Epithelial cell of esophagus (primary cell): Measurements from ENCODE around the gene R3HDM4.

Source experiments
- DNase-seq: peaks from one replicate; pipeline ENCODE4 v3.0.0; 2010; ENCODE audit warnings: low read depth
- H3K4me3 ChIP-seq: 2 replicates; pipeline ENCODE4 v1.5.1; 2011; ENCODE audit warnings: mild to moderate bottlenecking, low read length, control low read depth
- CTCF ChIP-seq: IDR thresholded peaks from 2 replicates; pipeline ENCODE4 v1.5.1; 2011; ENCODE audit warnings: low read depth, mild to moderate bottlenecking, low read length, control low read depth, inconsistent platforms; ENCODE audit not compliant: insufficient read depth; ENCODE audit errors: missing control alignments

The R3HDM4 gene

DNA sequence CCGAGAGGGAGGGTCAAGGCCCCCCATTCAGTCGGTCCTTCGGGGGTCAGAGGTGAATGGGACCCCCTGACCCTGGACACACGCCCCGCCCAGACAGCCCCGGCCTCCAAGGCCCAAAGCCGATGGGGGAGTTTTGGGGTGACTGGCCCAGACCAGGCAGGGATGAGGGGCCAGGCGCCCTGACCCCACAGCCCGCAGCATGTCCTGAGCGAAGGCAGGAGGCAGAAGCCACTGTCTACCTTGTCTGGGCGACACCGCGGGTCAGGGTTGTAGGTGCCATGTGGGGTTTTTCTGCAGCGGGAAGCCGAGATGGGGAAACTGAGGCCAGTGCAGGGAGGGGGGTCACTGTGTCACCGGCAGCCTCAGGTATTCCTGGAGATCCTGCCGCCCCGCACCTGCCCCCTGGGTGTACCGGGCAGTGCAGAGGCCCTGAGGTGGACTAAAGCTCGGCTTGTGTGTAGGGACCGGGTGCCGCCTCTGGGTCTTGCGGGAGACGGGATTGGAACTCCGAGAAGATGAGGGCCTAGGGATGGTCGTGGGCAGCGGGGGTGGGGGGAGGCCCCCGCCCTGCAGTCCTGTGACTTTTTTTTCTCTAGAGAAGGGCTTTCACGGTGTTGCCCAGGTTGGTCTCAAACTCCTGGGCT lies 21.3 kb upstream of the R3HDM4 start:
- H3K4me3 ChIP-seq: no peak overlapping the region
- no peak for TF ChIP-seq CTCF
- DNase-seq: no peak

GRCh38 chr19:933553-933882 lies 20.5 kb upstream of the R3HDM4 start:
- DNase-seq: no peak
- H3K4me3 ChIP-seq: no peak overlapping the region
- no peak for TF ChIP-seq CTCF

DNA sequence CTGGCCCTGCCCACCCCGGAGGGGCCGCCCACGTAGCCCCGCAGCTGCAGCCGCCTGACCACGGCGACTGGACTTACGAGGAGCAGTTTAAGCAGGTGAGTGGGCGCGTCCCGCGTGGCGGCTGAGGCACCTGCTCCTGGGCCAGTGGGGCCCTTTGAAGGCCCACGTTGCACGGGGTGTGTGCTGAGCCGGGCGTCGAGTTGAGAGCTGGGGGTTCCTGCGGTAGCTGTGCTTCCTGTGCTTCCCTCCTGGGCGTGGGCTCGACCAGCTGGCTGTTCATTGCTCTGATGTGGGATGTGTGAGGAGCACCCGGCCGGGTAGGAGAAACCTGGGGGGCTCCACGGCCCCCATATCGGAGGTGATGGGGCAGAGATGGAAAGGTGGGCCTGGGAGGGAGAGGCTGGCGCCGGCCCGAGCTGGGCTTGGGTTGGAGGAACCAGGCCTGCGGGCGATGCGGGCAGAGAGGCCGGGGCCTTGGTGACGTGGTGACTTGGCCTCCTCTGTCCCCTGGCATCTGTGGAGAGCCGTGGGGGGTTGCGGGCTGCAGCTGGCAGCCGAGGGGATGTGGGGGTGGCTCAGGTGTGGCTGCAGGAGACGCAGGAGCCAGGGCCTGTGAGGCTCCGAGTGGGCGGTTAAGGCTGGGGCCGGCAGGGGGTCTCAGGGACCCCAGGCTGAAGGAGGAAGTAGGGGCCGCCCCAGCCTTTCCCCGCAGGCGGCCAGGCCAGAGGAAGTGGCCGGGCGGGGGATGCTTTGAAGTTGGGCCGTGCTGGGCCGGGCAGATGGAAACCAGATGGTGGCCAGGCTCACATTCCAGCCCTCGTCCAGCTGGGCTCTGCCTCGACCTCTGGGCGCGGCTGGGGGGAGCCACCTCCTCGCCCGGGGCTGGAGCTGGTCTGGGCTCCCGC lies 19.9 kb upstream of the R3HDM4 start:
- DNase-seq: peak; percentile 48
- no peak overlapping the region for H3K4me3 ChIP-seq
- no peak for TF ChIP-seq CTCF

GRCh38 chr19:931860-932647 lies 19.0 kb upstream of the R3HDM4 start:
- no peak overlapping the region for H3K4me3 ChIP-seq
- DNase-seq: no peak
- TF ChIP-seq CTCF: no peak

- DNase-seq: no peak
- no peak overlapping the region for H3K4me3 ChIP-seq
- no peak for TF ChIP-seq CTCF
Measured at GRCh38 chr19:929891-930258, 16.9 kb upstream of the R3HDM4 start.

- TF ChIP-seq CTCF: no peak
- DNase-seq: no peak
- no peak overlapping the region for H3K4me3 ChIP-seq
Measured at GRCh38 chr19:929203-929890, 16.3 kb upstream of the R3HDM4 start.
